ENCODE measurements around the gene UBL4A.
A peak's percentile ranks its signal among the peaks of the same experiment; 100 is the strongest.

UBL4A gene

DNA sequence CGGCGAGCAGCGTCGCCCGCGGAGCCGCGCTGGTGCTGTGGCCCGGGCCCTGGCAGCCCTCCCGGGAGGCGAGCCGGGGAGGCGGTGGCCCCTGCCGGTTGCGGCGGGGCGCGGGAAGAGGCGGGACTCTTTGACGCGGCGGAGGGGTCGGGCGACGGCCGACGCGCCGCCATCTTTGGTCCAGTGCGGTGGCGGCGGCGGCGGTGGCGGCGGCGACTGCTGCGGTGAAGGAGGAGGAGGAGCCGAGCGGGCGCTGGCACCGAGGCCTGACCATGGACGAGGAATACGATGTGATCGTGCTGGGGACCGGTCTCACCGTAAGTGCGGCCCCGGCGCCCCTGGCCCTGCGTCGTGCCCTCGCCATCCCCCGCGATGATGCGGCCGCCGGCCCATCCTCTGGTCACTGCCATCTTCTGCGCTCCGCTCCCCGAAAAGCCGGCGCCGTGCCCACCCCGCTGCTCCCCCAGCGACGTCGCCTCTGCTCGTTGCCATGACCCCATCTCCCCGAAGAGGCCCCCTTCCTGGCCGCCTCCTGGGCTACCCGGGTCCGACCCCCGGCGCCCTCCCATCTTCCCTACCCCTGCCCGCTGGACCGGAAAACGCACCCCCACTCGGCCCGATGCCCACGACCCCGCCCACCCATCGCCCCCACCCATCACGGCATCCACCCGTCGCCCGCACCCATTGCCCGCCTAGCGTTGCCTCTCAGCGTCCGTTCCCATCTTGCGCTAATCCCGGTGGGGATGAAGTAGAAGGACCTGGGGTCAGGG lies 49.2 kb downstream of the UBL4A start, which contains the start of gene GDI1:
GDI1 (plus strand) TSS at position 172 of the 770 bp plus-strand sequence; CDS start at position 273, 101 bp downstream.
- peak; percentile 44 to 59 (median 53) for DNase-seq

DNA sequence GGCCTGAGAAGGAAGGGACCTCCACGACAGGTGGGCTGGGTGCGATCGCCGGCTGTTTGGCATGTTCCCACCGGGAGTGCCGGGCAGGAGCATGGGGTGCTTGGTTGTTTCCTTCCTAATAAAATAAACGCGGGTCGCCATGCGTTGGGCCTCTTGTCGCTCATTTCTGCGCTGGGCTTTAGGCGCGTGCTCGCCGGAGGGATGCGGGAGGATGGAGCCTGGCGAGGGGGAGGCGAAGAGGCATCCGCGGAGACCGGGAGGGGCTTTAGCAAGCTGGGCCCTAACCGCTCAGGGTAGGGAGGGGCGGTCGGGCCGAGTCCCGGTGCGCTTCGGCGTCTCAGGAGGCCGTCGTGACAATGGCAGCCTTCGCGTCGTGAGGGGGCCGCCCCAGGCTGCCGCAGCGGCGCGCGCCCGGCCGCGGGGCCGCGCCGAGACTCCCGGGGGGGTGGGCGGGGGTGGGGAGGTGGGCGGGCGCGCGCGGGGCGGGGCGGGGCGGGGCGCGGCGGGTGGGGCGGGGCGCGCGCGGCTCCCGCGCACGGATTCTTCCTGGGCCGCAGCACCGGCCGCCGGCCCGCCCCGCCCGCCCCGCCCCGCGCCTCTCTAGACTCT lies 49.9 kb downstream of the UBL4A start:
- DNase-seq = peak; percentile 38 to 63 (median 44)

DNA sequence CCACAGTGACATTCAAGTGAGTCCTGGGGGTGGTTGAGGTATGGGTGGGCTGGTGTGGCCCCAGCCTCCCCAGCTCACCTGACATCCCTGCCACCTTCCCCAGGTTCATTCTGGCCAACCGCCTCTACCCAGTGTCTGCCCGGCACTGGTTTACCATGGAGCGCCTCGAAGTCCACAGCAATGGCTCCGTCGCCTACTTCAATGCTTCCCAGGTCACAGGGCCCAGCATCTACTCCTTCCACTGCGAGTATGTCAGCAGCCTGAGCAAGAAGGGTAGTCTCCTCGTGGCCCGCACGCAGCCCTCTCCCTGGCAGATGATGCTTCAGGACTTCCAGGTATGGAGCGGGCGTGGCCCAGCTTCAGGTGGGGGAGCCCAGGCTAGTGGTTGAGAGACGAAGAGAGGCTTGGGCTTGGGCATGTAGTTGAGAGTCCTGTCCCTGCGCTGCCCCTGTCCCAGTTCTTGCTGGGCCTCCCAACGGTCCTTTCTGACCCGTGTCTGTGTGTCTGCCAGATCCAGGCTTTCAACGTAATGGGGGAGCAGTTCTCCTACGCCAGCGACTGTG lies 51.2 kb downstream of the UBL4A start:
- no peak for DNase-seq

DNA sequence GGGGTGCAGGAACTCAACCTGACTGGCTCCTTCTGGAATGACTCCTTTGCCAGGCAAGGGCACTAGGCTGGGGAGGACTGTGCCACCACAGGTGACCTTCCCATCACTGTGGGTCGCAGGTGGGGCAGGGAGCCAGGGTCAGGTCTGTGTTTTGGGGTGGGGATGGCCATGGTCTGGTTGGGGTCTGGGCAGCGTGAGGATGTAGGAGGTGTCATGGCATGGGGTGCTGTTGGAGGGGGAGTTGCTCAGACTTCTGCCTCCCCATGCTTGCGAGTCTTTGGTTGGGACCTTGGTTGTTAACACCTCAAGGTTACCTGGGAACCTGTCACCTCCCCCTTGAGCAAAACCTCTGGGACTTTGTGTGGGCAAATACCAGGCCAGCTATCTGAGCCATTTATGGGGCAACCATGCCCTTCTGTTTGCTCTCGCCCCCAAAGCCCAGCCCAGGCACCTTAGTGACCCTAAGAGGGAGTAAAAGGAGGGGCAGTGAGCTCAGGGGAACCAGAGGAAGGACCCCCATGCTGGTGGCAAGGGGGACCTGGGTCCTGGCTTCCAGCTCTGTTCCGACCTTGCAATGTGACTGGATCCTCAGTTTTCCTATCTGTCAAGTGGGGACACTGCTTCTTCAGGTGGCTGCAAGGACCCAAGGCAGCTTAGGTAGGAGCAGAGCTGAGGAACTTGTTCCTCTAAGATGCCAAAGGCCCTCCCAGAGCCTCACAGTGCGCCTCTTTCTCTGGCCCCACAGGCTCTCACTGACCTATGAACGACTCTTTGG lies 51.8 kb downstream of the UBL4A start:
- DNase-seq = no peak

Measured in T-helper 1 cell (primary cell).